ENCODE results near the gene DPH7.
"Not testable (repeated sequence)": the region's sequence is repeated elsewhere in the genome, so short reads cannot be mapped to it uniquely, and the experiment has no call there.

DPH7 gene

GRCh38 chr9:137603879-137604278 is 25.2 kb upstream of the DPH7 start:
- no peak for TF ChIP-seq CTCF (IDR thresholded peaks at IDR 0.05)
- Histone ChIP-seq H3K36me3 (no peaks in the 10 kb centered on the region), H3K9me3 (no peaks in the 10 kb centered on the region), H3K27ac (peak overlapping the region; percentile 6), H3K27me3 (no peaks in the 10 kb centered on the region), H3K4me1 (ENCODE audit: control insufficient read depth in 1 of 2, insufficient read depth in 1 of 2, low read depth in 1 of 2, low read length in 1 of 2) (peaks cover 41 to 49% of the 10 kb centered on the region in 2 experiments), H3K4me3 (ENCODE audit: low read depth in 1 of 2, low read length in 1 of 2) (no peak overlapping the region)

GRCh38 chr9:137602661-137603060 is 23.9 kb upstream of the DPH7 start:
- no peaks in the 10 kb centered on the region for H3K9me3 ChIP-seq
- peak overlapping the region; percentile 59 for H3K27ac ChIP-seq
- no peaks in the 10 kb centered on the region for H3K36me3 ChIP-seq
- TF ChIP-seq CTCF (IDR thresholded peaks at IDR 0.05) = peak; percentile 43
- H3K4me3 ChIP-seq (ENCODE audit: low read depth in 1 of 2, low read length in 1 of 2) = no peak overlapping the region
- no peaks in the 10 kb centered on the region for H3K27me3 ChIP-seq
- peaks cover 29 to 37% of the 10 kb centered on the region in 2 experiments for H3K4me1 ChIP-seq (ENCODE audit: control insufficient read depth in 1 of 2, insufficient read depth in 1 of 2, low read depth in 1 of 2, low read length in 1 of 2)

DNA sequence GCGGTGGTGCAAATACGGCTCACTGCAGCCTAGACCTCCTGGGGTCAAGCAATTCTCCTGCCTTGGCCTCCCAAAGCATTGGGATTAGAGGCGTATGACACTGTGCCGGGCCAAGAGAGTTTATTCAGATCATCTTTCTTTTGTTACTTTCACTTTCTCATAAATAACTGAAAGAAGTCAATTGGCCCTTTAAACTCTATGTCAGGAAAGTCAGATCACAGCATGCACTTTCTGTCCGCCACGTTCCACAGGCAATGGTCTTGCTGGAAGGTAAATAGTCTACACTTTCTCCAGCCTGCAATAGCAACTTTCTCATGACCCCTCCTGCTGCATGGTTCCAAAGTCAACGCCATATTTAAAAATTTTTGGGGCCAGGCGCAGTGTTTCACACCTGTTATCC is 20.2 kb upstream of the DPH7 start:
- no peaks in the 10 kb centered on the region for H3K36me3 ChIP-seq
- no peaks in the 10 kb centered on the region for H3K27me3 ChIP-seq
- no peaks in the 10 kb centered on the region for H3K9me3 ChIP-seq
- H3K27ac ChIP-seq = no peak overlapping the region
- no peak overlapping the region for H3K4me3 ChIP-seq (ENCODE audit: low read depth in 1 of 2, low read length in 1 of 2)
- TF ChIP-seq CTCF (IDR thresholded peaks at IDR 0.05) = no peak
- peaks cover 12 to 13% of the 10 kb centered on the region in 2 experiments for H3K4me1 ChIP-seq (ENCODE audit: control insufficient read depth in 1 of 2, insufficient read depth in 1 of 2, low read depth in 1 of 2, low read length in 1 of 2)

DNA sequence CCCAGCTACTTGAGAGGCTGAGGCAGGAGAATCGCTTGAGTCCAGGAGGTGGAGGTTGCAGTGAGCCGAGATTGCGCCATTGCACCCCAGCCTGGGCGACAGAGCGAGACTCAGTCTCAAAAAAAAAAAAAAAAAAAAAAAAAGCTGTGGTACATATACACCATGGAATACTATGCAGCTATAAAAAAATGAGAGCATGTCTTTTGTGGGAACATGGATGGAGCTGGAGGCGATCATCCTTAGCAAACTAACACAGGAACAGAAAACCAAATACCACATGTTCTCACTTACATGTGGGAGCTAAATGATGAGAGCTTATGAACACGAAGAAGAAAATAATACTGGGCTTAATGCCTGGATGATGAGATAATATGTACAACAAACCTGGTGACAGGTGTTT is 17.9 kb upstream of the DPH7 start:
- H3K27me3 ChIP-seq; H3K4me3 ChIP-seq (ENCODE audit: low read depth in 1 of 2, low read length in 1 of 2); H3K9me3 ChIP-seq; H3K36me3 ChIP-seq; H3K27ac ChIP-seq: not testable (repeated sequence)
- peaks cover 12 to 14% of the 10 kb centered on the region in 2 experiments for H3K4me1 ChIP-seq (ENCODE audit: control insufficient read depth in 1 of 2, insufficient read depth in 1 of 2, low read depth in 1 of 2, low read length in 1 of 2)

- TF ChIP-seq CTCF (IDR thresholded peaks at IDR 0.05) = no peak
- no peaks in the 10 kb centered on the region for H3K9me3 ChIP-seq
These were observed 14.5 kb upstream of the DPH7 start for GRCh38 chr9:137593176-137593575.

GRCh38 chr9:137592767-137593166 is 14.0 kb upstream of the DPH7 start:
- Histone ChIP-seq H3K36me3 (no peaks in the 10 kb centered on the region), H3K27me3 (peaks cover 4% of the 10 kb centered on the region)
- no peak for TF ChIP-seq CTCF (IDR thresholded peaks at IDR 0.05)

More at GRCh38 chr9:137593176-137593575, 14.5 kb upstream of the DPH7 start:
- Histone ChIP-seq H3K27me3 (peaks cover 4% of the 10 kb centered on the region), H3K27ac (peak overlapping the region; percentile 50), H3K36me3 (no peaks in the 10 kb centered on the region), H3K4me1 (ENCODE audit: control insufficient read depth in 1 of 2, insufficient read depth in 1 of 2, low read depth in 1 of 2, low read length in 1 of 2) (peaks cover 28 to 33% of the 10 kb centered on the region in 2 experiments), H3K4me3 (ENCODE audit: low read depth in 1 of 2, low read length in 1 of 2) (peak overlapping the region in 1 of 2 experiments; percentile 15)

More at GRCh38 chr9:137592767-137593166, 14.0 kb upstream of the DPH7 start:
- Histone ChIP-seq H3K4me3 (ENCODE audit: low read depth in 1 of 2, low read length in 1 of 2) (peak overlapping the region in 1 of 2 experiments; percentile 15), H3K27ac (peak overlapping the region; percentile 50), H3K4me1 (ENCODE audit: control insufficient read depth in 1 of 2, insufficient read depth in 1 of 2, low read depth in 1 of 2, low read length in 1 of 2) (peaks cover 28 to 33% of the 10 kb centered on the region in 2 experiments), H3K9me3 (no peaks in the 10 kb centered on the region)

All from neutrophil (primary cell).